Right lobe of liver (tissue), 6 donors: ENCODE results near the gene STOX1. TPM values are rescaled to one million over a fixed set of nuclear protein-coding genes. Genes with fewer than 3 reads are reported as not detected.

Experiments
- ATAC-seq, 4 donors: fragments of 200-7000 bp; cut with Tn5 transposase; one replicate each; pipeline ENCODE4 v1.9.1; 2020; ENCODE audit warnings: mild to moderate bottlenecking in 4 of 4, moderate library complexity in 4 of 4
- DNase-seq, 3 donors: peaks; one replicate each; pipeline ENCODE4 v3.0.0-alpha.2; 2020
- H3K27ac ChIP-seq, 3 donors: fragments of 200-600 bp; one replicate each; pipeline ENCODE4 v1.8.0; 2022
- H3K27me3 ChIP-seq, 2 donors: fragments of 200-600 bp; one replicate each; pipeline ENCODE4 v1.8.0; 2022
- H3K36me3 ChIP-seq, 4 donors: fragments of 200-600 bp; sonication (generic) in 1 of 4; one replicate each; pipeline versions ENCODE4 v1.5.1 to v1.8.0; 2017 to 2022; ENCODE audit warnings: control low read depth in 1 of 4
- H3K4me1 ChIP-seq, 4 donors: fragments of 200-600 bp; sonication (generic) in 1 of 4; one replicate each; pipeline versions ENCODE4 v1.5.1 to v1.8.0; 2017 to 2022; ENCODE audit warnings: control low read depth in 1 of 4
- H3K4me3 ChIP-seq, 3 donors: fragments of 200-600 bp; one replicate each; pipeline ENCODE4 v1.8.0; 2022
- H3K9me3 ChIP-seq, 4 donors: fragments of 200-600 bp; sonication (generic) in 1 of 4; one replicate each; pipeline versions ENCODE4 v1.5.1 to v1.8.0; 2017 to 2022; ENCODE audit warnings: control low read depth in 1 of 4
- POLR2A ChIP-seq: fragments of 450-650 bp; IDR thresholded peaks from one replicate; pipeline ENCODE4 v1.6.1; 2017; ENCODE audit warnings: antibody characterized with exemption, mild to moderate bottlenecking
- WGBS: methylation state at CpG from one replicate; pipeline ENCODE4 v1.1.6; 2018; ENCODE audit warnings: low coverage, low lambda C conversion rate; ENCODE audit not compliant: insufficient coverage; ENCODE audit errors: missing lambda C conversion rate; 5-methylcytosine and 5-hydroxymethylcytosine counted together
- intact Hi-C, 2 donors: fragments of 100-400 bp; cut with DNase I; formaldehyde crosslinking; loops; one replicate each; pipeline versions ENCODE4 v1.11.2 to v1.14.1; 2022
- total RNA-seq, 6 experiments: library from RNA; depleted of rRNA in 2 of 6; stranded (reverse); fragments of >200 nt in 2 of 6; fragmentation: NEBNext Ultra II Directional in 3 of 6; extraction: Animal tissue kit (Norgen Biotek cat#: 25700) in 3 of 6; gene quantifications; one replicate each; pipeline versions ENCODE4 v1.1.0 to v1.2.4, GENCODE V29; 2016 to 2023
- TF ChIP-seq, protein P1 (sequence below), 4 donors: fragments of 200-600 bp in 3 of 4; fragments of 450-650 bp in 1 of 4; IDR thresholded peaks; one replicate each; pipeline versions ENCODE4 v1.5.1 to v1.8.0; 2016 to 2022; ENCODE audit warnings: antibody characterized with exemption in 4 of 4, mild to moderate bottlenecking in 2 of 4
- donor health status: DM: no; HTN: yes; CAD: no.
- donor health status: DM: no; HTN: no; CAD: no.
- donor health status: DM: no; HTN: no; CAD: no.
- donor health status: DM: no; HTN: yes; CAD: no.
- donor health status: DM: no; HTN: yes; CAD: no.

The STOX1 gene
- total RNA-seq, 6 experiments from 2014 or later = 0.12 to 0.81 (median 0.20) TPM; not detected in 1

DNA sequence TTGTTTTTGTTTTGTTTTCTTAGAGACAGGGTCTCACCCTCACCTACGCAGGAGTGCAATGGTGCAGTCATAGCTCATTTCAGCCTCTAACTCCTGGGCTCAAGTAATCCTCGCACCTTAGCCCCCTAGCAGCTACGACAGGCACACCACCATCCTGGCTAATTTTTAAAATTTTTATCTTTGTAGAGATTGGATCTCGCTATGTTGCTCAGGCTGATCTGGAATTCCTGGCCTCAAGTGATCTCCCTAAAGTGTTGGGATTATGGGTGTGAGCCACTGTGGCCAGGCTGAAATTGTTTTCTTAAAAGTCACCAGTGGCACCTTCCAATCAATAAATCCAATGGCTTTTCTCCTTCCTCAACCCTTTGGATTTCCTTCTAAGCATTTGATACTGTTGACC lies 52.9 kb downstream of the STOX1 start:
- intact Hi-C loops = no loop called here
- Histone ChIP-seq H3K27ac (no peak overlapping the region), H3K36me3 (no peaks in the 10 kb centered on the region), H3K4me1 (peaks cover 0 to 7% (median 0%) of the 10 kb centered on the region in 4 donors), H3K4me3 (no peak overlapping the region), H3K27me3 (no peaks in the 10 kb centered on the region), H3K9me3 (no peaks in the 10 kb centered on the region)
- TF ChIP-seq, protein P1, sequence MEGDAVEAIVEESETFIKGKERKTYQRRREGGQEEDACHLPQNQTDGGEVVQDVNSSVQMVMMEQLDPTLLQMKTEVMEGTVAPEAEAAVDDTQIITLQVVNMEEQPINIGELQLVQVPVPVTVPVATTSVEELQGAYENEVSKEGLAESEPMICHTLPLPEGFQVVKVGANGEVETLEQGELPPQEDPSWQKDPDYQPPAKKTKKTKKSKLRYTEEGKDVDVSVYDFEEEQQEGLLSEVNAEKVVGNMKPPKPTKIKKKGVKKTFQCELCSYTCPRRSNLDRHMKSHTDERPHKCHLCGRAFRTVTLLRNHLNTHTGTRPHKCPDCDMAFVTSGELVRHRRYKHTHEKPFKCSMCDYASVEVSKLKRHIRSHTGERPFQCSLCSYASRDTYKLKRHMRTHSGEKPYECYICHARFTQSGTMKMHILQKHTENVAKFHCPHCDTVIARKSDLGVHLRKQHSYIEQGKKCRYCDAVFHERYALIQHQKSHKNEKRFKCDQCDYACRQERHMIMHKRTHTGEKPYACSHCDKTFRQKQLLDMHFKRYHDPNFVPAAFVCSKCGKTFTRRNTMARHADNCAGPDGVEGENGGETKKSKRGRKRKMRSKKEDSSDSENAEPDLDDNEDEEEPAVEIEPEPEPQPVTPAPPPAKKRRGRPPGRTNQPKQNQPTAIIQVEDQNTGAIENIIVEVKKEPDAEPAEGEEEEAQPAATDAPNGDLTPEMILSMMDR (IDR thresholded peaks at IDR 0.05) = no peak
- no peak for TF ChIP-seq POLR2A
- WGBS = 91% methylated on average over 4 of the region's 4 CpGs
- ATAC-seq (no peak), DNase-seq (no peak)

DNA sequence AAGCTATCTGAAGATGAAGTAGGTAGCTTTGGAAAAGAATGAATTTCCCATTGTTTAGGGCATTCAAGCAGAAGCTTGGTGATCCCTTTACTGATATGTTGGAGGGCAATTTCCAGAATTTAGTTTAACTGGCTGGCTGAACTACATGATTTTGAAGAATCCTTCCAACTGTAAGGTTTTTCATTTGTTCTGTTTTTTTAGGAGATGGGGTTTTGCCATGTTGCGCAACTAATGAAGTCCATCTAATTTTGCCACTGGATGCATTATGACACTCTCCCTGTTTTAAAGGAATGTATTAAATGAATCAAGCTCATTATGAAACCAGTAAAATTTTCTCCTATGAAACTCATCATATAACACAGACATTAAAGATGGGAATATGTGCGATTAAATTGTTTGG lies 67.7 kb downstream of the STOX1 start:
- ATAC-seq = no peak
- H3K4me1 ChIP-seq = no peaks in the 10 kb centered on the region
- TF ChIP-seq POLR2A = no peak
- TF ChIP-seq, protein P1 (IDR thresholded peaks at IDR 0.05) = no peak
- H3K9me3 ChIP-seq = no peaks in the 10 kb centered on the region
- DNase-seq = no peak
- H3K36me3 ChIP-seq = no peaks in the 10 kb centered on the region
- no peaks in the 10 kb centered on the region for H3K27me3 ChIP-seq
- no peak overlapping the region for H3K4me3 ChIP-seq
- intact Hi-C loops = no loop called here
- H3K27ac ChIP-seq = no peak overlapping the region
- WGBS = 98% methylated on average over 2 of the region's 2 CpGs

DNA sequence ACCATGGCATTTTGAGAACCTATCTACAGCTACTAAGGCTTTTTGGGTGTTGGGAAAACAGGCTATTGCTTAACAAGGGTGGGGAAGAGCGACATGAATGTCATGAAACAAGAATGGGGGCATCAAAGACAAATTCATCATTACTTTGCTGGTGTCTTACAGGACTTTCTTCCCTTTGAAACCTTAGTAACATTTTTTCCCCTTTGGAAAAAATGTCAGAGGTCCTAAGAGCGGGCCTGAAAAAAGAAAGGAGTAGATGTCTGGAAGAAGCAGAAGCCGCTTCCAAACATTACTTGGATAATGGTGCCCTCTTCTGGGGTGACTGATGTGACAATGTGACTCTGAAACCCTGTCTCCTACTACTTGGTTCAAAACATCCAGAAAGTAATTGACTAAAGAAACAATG lies 70.0 kb downstream of the STOX1 start:
- WGBS = 27% methylated on average over 3 of the region's 3 CpGs
- intact Hi-C loops = no loop called here
- Histone ChIP-seq H3K9me3 (no peaks in the 10 kb centered on the region), H3K27me3 (no peaks in the 10 kb centered on the region), H3K4me1 (peaks cover 0 to 7% (median under 1%) of the 10 kb centered on the region in 4 donors), H3K4me3 (no peak overlapping the region), H3K36me3 (no peaks in the 10 kb centered on the region), H3K27ac (no peak overlapping the region)
- ATAC-seq (peak; percentile 30 to 49 (median 40)), DNase-seq (peak in 1 of 3 donors; percentile 53)
- TF ChIP-seq POLR2A = no peak
- TF ChIP-seq, protein P1 (IDR thresholded peaks at IDR 0.05) = peak; percentile 57 to 65 (median 62)

DNA sequence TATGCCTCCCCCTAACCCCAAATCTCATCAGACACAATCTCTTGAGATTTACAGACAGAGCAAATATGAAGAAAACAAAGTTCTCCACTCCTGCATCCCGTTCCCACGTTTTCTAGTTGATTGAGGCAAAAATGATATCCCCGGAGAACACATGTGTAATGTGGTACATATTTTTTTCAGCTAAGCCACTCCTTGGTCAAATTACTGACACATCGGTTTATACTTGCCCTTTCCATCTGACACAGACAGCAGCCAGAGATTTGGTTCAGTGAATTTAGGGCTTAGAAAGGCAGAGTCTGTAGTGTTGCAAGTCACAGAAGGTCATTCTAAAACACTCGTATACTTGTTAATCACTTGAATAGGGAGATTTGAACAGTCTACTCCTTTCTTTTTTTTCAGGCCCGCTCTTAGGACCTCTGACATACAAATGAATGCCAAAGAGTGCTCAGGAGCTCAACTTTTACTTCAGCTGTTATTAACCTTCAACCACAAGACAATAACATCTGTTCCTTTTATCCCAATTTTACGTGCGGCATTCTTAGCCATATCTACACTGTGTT lies 71.9 kb downstream of the STOX1 start:
- ATAC-seq = no peak
- WGBS = 92% methylated on average over 7 of the region's 8 CpGs
- no peak for TF ChIP-seq POLR2A
- TF ChIP-seq, protein P1 (IDR thresholded peaks at IDR 0.05) = no peak
- H3K27ac ChIP-seq = no peak overlapping the region
- H3K36me3 ChIP-seq = no peaks in the 10 kb centered on the region
- no peak overlapping the region for H3K4me3 ChIP-seq
- no peak for DNase-seq
- intact Hi-C loops = no loop called here
- H3K9me3 ChIP-seq = no peaks in the 10 kb centered on the region
- no peaks in the 10 kb centered on the region for H3K27me3 ChIP-seq
- H3K4me1 ChIP-seq = peaks cover 0 to 11% (median 2%) of the 10 kb centered on the region in 4 donors
